Neuron (in vitro differentiated cells): ENCODE results near the gene RPUSD3.
"Not testable (repeated sequence)": the region's sequence is repeated elsewhere in the genome, so short reads cannot be mapped to it uniquely, and the experiment has no call there.

Experiments used
- H2AFZ ChIP-seq: one replicate; pipeline ENCODE4 v1.6.1; 2013; ENCODE audit warnings: low read depth, mild to moderate bottlenecking, inconsistent platforms, low read length, moderate library complexity
- H3K27me3 ChIP-seq: one replicate; pipeline ENCODE4 v1.6.1; 2013; ENCODE audit warnings: low read length; ENCODE audit not compliant: insufficient read depth
- H3K36me3 ChIP-seq: one replicate; pipeline ENCODE4 v1.6.1; 2013; ENCODE audit warnings: low read length; ENCODE audit not compliant: insufficient read depth
- H3K4me1 ChIP-seq: one replicate; pipeline ENCODE4 v1.6.1; 2013; ENCODE audit warnings: low read length; ENCODE audit not compliant: insufficient read depth
- H3K4me3 ChIP-seq: 2 replicates; pipeline ENCODE4 v1.5.1; 2013; ENCODE audit warnings: mild to moderate bottlenecking, low read length, moderate library complexity
- H3K9me3 ChIP-seq: one replicate; pipeline ENCODE4 v1.6.1; 2013; ENCODE audit warnings: low read length

The RPUSD3 gene

GRCh38 chr3:9878700-9879099 lies 34.9 kb upstream of the RPUSD3 start:
- peaks cover 10% of the 10 kb centered on the region for H3K27me3 ChIP-seq
- no peak overlapping the region for H2AFZ ChIP-seq
- no peaks in the 10 kb centered on the region for H3K36me3 ChIP-seq
- no peaks in the 10 kb centered on the region for H3K4me1 ChIP-seq
- H3K9me3 ChIP-seq: no peaks in the 10 kb centered on the region
- no peak overlapping the region for H3K4me3 ChIP-seq

GRCh38 chr3:9876991-9877390 lies 33.2 kb upstream of the RPUSD3 start:
- Histone ChIP-seq H3K36me3 (no peaks in the 10 kb centered on the region), H3K4me1 (no peaks in the 10 kb centered on the region), H3K9me3 (no peaks in the 10 kb centered on the region), H3K27me3 (peaks cover 10% of the 10 kb centered on the region), H2AFZ (no peak overlapping the region), H3K4me3 (no peak overlapping the region)

- not testable (repeated sequence) for H3K36me3 ChIP-seq, H3K9me3 ChIP-seq, H2AFZ ChIP-seq, H3K27me3 ChIP-seq, H3K4me1 ChIP-seq, H3K4me3 ChIP-seq
These were observed 32.4 kb upstream of the RPUSD3 start for GRCh38 chr3:9876255-9876654.

- Histone ChIP-seq H3K36me3 (no peaks in the 10 kb centered on the region), H3K4me1 (no peaks in the 10 kb centered on the region), H3K4me3 (no peak overlapping the region), H2AFZ (no peak overlapping the region), H3K9me3 (no peaks in the 10 kb centered on the region), H3K27me3 (peaks cover 10% of the 10 kb centered on the region)
These were observed 31.6 kb upstream of the RPUSD3 start for GRCh38 chr3:9875448-9875847.

DNA sequence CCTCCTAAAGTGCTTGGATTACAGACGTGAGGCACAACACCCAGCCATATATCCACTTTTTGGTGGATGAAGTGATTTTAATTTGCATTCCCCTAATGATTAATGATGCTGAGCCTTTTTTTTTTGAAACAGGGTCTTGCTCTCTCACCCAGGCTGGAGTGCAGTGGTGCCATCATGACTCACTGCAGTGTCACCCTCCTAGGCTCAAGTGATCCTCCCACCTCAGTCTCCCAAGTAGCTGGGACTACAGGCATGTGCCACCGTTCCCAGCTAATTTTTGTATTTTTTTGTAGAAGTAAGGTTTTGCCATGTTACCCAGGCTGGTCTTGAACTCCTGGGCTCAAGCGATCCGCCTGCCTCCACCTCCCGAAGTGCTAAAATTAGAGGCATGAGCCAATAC lies 28.3 kb upstream of the RPUSD3 start:
- not testable (repeated sequence) for H3K36me3 ChIP-seq, H3K4me1 ChIP-seq, H2AFZ ChIP-seq, H3K4me3 ChIP-seq, H3K27me3 ChIP-seq, H3K9me3 ChIP-seq

- Histone ChIP-seq H3K4me1 (no peaks in the 10 kb centered on the region), H2AFZ (no peak overlapping the region), H3K4me3 (no peak overlapping the region), H3K9me3 (no peaks in the 10 kb centered on the region), H3K36me3 (no peaks in the 10 kb centered on the region), H3K27me3 (peaks cover 2% of the 10 kb centered on the region)
These were observed 27.2 kb upstream of the RPUSD3 start for GRCh38 chr3:9870978-9871377.

DNA sequence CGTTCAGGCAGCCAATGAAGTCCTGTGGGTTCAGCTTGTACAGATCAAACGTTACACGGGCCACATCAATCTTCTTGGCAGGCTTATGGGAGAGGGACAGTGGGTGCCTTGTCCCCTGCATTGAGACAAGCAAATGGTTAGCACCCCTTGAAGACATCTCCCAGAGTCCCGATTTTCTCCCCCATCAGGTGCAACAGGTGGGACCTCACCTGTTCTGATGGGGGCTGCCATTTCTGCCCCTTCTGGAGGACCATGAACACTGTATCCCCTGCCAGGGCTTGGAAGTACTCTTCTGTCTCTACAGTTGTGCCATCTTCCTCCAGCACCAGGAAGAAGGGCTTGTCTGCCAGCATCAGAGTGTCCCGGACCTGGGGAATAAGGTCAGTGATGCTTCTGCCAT lies 26.1 kb upstream of the RPUSD3 start:
- Histone ChIP-seq H3K4me3 (no peak overlapping the region), H3K9me3 (no peaks in the 10 kb centered on the region), H3K27me3 (peaks cover 2% of the 10 kb centered on the region), H3K36me3 (no peaks in the 10 kb centered on the region), H2AFZ (no peak overlapping the region), H3K4me1 (no peaks in the 10 kb centered on the region)

DNA sequence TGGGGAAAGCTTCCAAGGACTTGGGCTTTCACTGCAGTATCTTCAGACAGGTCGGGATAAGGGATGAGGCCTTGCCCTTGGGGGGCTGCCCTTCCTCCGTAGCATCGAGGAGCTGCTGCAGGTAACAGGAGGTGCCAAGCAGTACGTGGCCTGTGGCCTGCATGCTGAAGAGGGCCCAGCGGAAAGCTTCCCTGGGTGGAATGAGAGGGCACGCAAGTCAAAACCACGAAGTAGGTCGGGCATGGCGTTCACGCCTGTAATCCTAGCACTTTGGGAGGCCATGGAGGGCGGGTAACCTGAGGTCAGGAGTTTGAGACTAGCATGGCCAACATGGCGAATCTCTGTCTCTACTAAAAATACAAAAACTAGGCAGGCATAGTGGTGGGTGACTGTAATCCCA lies 23.3 kb upstream of the RPUSD3 start:
- Histone ChIP-seq H3K9me3 (no peaks in the 10 kb centered on the region), H3K27me3 (peaks cover 8% of the 10 kb centered on the region), H3K36me3 (no peaks in the 10 kb centered on the region), H3K4me3 (no peak overlapping the region), H2AFZ (no peak overlapping the region), H3K4me1 (peaks cover 2% of the 10 kb centered on the region)

DNA sequence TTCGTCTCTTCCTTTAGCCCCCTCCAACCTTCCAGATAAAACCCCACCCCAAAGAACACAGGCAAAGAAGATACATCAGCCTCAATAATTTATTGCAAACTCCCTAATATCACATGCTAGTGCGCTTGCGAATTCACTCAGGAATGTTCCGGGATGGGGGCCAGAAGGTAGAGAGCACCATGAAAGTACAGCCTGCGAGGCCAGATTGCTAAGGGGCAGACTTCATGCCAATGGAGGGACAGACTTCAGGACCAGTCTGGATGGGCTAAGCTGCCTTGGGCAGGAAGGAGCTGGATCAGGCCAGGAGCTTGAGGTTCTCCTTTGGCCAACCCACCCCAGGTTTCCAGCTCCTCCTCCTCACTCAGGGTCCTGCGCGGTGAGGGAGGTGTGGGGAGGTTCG lies 22.8 kb upstream of the RPUSD3 start:
- Histone ChIP-seq H3K27me3 (peaks cover 8% of the 10 kb centered on the region), H3K9me3 (no peaks in the 10 kb centered on the region), H2AFZ (no peak overlapping the region), H3K4me3 (no peak overlapping the region), H3K4me1 (peaks cover 2% of the 10 kb centered on the region), H3K36me3 (no peaks in the 10 kb centered on the region)

DNA sequence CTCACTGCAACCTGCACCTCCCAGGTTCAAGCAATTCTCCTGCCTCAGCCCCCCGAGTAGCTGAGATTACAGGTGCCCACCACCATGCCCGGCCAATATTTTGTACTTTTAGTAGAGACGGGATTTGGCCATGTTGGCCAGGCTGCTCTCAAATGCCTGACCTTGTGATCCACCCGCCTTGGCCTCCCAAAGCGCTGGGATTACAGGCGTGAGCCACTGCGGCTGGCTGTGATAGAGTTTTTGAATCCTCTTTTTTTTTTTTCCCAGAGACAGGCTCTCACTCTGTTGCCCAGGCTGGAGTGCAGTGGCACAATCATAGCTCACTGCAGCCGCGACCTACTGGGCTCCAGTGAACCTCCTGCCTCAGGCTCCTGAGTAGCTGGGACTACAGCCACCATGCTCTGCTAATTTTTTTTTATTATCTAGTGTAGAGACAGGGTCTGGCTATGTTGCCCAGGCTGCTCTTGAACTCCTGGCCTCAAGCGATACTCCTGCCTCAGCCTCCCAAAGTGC lies 21.4 kb upstream of the RPUSD3 start:
- not testable (repeated sequence) for H3K4me3 ChIP-seq, H3K4me1 ChIP-seq, H3K27me3 ChIP-seq, H2AFZ ChIP-seq, H3K36me3 ChIP-seq, H3K9me3 ChIP-seq

DNA sequence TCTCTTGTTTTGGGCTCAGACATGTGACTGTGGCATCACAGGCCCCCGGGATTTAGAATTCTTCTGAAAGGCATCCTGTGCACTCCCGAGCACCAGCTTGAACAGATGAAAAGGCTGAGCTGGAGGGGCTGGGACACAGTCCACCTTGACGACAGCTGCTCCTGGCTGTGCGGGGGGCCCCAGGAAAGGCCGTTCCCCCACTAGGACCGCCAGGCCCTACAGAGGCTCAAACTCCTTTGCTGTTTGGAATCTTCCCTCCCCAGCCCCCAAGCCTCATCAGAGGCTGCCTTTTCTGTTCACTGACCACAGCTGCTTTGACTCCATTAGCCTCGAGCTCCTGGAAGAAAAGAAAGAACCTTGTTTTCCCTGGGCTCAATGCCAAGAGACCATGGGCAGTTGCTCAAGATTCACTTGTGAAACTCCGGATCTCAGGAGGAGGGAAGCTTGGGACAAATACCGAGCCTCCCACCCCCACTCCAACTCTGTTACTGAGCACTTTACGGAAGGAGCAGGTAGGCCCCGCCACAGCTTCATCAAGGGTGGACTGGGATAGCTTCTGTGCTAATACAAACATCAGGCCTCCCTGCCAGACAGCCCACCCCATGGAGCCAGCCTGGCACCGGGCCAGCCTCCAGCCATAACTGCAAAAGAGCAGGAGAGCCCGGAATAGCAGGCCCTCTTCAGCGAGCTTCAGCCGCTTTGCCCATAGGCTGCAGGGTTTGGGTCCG lies 20.6 kb upstream of the RPUSD3 start:
- Histone ChIP-seq H3K4me3 (no peak overlapping the region), H3K27me3 (peaks cover 8% of the 10 kb centered on the region), H3K36me3 (no peaks in the 10 kb centered on the region), H3K4me1 (peaks cover 5% of the 10 kb centered on the region), H2AFZ (peak overlapping the region; percentile 17), H3K9me3 (peaks cover 3% of the 10 kb centered on the region)

- Histone ChIP-seq H3K27me3 (peaks cover 8% of the 10 kb centered on the region), H3K4me1 (peaks cover 5% of the 10 kb centered on the region), H3K36me3 (no peaks in the 10 kb centered on the region), H2AFZ (no peak overlapping the region), H3K4me3 (no peak overlapping the region), H3K9me3 (peaks cover 3% of the 10 kb centered on the region)
These were observed 19.4 kb upstream of the RPUSD3 start for GRCh38 chr3:9863058-9863772.

DNA sequence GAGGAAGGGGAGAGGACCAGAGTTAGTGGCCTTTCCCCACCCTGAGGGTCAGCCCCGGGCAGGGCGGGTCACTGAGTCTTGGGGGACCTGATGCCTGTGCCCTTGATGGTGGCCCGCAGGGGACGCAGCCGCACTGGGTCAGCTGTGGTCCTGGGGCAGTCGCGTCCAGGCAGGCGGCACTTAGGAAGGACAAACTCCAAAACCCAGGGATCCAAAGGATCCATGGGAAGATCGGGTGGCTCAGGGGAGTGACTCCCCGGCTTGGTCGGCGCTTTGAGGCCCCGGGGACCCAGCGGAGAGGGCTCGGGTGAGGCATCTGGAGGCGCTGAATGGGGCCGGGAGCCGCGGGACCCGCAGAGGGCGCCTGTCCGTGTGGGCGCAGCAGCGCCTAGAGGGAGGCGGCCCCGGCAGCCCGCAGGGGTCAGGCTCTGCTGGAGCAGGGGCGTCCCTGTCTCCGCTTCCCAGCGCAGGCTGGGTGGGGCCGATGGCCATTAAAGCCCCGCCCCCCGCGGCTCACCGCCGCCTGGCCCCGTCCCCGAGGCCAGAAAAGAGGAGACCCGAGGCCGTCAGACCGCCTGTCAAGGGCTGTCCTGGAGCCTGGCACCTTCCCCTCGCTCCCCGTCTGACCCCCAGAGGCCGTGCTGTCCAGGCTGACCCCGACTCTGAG lies 18.7 kb upstream of the RPUSD3 start:
- Histone ChIP-seq H3K4me1 (peaks cover 5% of the 10 kb centered on the region), H3K4me3 (no peak overlapping the region), H3K36me3 (no peaks in the 10 kb centered on the region), H2AFZ (no peak overlapping the region), H3K27me3 (peaks cover 8% of the 10 kb centered on the region), H3K9me3 (peaks cover 3% of the 10 kb centered on the region)
